ENCODE data around the gene DLG5.

Gene DLG5

DNA sequence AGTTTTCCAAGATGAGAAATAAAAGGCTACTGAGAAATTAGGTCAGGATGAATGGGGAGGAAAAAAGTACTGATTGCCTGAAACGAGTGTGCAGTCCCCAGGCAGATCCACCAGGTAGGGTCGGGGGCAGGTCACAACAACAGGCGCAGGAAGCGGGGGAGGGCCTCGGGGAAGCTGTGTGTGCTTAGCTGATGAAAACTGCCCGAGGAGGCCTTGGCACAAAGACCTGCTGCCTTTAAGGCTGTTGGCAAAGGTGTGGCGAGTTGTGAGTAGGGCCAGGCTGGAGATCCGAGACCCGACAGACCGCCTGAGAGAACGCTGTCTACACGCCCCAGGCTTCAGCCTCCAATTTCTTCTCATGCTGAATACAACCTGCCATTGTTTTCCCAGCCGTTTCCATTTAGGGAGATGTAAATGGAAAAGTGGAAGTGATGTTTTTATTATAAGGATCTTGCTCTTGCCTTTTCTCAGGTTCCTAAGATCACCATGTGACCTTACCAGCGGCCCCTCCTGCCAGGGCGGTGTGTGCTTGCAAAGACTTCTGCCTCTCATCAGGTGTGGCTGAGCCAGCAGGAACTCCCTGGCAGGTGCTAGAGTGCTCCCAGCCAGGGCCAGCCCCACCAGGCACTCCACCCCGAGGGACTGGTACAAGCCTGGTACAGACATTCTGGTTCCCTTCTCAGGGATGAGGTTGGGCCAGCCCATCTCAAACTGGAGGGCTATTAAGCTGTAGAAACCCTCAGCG, 60.8 kb downstream of the DLG5 start:
- DNase-seq (ENCODE audit: low spot score) = no peak

- DNase-seq (ENCODE audit: low spot score) = no peak
These were observed 62.3 kb downstream of the DLG5 start for GRCh38 chr10:77864151-77864851.

- DNase-seq (ENCODE audit: low spot score) = no peak
These were observed 63.1 kb downstream of the DLG5 start for GRCh38 chr10:77863446-77863845.

- DNase-seq (ENCODE audit: low spot score) = no peak
These were observed 64.0 kb downstream of the DLG5 start for GRCh38 chr10:77862595-77862994.

- no peak for DNase-seq (ENCODE audit: low spot score)
These were observed 65.2 kb downstream of the DLG5 start for GRCh38 chr10:77861366-77861765.

- no peak for DNase-seq (ENCODE audit: low spot score)
These were observed 66.7 kb downstream of the DLG5 start for GRCh38 chr10:77859865-77860282.

DNA sequence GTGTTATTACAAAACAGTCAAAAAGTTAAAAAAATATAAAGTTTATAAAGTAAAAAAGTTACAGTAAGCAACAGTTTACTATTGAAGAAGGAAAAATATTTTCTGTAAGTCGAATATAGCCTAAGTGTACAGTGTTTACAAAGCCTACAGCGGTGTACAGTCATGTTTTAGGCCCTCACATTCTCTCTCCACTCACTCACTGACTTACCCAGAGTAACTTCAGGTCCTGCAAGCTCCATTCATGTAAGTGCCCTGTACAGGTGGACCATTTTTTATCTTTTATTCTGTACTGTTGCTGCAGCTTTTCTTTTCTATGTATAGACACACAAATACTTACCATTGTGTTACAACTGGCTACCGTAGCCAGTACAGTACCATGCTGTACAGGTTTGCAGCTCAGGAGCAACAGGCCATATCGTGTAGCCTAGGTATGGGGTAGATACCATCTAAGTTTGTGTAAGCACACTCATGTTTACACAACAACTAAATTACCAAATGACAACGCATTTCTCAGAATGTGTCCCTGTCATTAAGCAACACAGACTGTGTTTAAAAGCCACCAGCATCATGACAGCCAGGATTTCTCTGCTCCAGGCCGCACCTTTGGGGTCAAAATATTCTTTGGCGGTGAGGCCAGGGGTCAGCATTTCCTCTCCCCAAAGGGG, 67.2 kb downstream of the DLG5 start:
- DNase-seq (ENCODE audit: low spot score) = no peak

- DNase-seq (ENCODE audit: low spot score) = no peak
These were observed 69.3 kb downstream of the DLG5 start for GRCh38 chr10:77857272-77857671.

GRCh38 chr10:77856566-77856965, 70.0 kb downstream of the DLG5 start:
- no peak for DNase-seq (ENCODE audit: low spot score)

- DNase-seq (ENCODE audit: low spot score) = no peak
These were observed 71.0 kb downstream of the DLG5 start for GRCh38 chr10:77855404-77856155.

DNA sequence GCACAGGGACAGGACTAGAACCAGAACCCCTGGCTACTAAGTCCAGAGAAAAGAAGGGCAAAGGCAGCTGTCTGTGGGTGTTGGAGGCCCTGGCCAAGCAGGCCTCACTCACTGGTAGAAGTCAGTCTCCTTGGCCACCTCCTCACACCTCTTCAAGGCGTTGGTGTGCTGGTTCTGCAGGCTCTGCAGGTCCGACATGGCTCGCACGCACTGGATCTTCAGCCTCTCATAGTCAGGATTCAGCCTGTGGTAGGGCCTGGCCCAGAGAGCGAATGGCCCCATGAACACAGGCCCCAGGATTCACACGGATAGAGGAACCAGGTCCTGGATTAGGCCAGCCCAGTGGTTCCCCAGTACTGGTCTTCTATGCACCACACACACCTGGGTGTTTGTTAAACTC, 72.4 kb downstream of the DLG5 start:
- DNase-seq (ENCODE audit: low spot score) = no peak

DNA sequence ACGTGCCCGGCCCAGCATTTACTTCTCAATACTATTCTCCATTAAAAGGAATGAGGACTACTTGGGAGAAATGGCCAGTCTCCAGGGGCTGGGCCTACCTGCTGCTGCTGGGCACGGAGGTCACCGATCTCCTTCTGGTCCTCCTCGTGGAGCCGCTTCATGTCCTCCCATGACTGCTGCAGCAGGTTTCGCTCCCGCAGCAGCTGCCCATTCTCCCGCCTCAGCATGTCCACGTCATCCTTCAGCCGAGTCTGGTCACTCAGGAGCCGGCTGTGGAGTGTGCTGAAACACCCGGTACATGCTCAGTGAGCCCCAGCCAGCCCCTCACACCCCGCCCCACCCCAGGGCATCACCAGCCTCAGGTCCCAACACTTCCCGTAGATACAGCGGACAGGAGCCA, 73.3 kb downstream of the DLG5 start:
- DNase-seq (ENCODE audit: low spot score) = no peak

DNA sequence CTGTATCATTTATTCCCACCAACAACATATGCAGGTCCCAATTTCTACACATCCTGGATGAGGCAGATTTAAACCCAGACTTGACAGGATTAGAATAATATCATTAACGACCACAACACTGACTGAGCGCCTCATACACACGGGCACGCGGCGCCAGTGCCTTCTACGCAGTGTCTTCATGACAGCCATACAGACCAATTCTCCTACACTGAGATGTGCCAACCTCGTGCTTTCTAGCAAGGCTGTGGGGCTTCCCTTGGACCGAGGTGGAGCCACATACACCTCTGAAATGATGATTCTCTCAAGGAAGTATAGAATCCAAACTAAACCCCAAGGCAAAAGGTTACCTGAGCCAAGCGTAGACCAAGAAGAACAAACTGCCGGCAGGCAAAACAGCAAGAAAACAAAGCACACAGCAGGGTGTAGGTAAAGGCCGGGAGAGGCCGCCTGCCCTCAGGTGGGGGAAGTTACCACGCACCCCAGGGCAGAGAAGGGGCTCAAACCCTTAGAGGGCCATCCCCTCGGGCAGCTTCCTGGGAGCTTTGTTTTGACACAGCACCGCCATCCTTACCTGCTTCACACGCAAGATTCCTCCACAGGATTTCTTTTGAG, 75.8 kb downstream of the DLG5 start:
- DNase-seq (ENCODE audit: low spot score) = no peak

GRCh38 chr10:77849039-77849664, 77.4 kb downstream of the DLG5 start:
- DNase-seq (ENCODE audit: low spot score) = no peak

DNA sequence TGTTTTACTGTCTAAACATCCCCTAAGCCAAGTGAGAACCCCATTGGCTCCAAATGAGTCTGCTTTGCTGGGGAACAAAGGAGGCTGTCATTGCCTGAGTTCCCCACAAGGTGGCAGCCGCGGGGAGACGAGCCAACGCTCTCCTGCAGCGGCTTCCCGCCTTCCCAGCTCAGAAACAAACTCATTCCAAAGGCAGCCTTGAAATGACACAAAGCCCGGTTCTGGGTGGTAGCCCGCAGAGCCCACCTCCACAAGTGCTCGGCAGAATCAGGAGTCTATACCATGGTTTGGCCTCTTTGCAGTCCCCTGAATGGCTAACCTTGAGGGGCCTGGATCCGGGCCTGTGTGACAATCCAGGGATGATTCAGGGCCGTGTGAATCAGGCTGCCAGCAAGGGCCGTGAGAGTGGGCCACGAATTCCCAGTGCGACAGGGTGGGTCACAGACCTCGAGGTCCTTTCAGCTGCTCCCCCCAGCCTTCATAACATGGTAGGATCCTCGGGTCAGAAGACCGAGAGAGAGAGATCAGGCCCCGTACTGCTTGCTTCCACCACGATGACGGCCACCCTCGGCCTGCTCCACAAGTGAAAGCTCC, 79.7 kb downstream of the DLG5 start:
- peak; percentile 80 for DNase-seq (ENCODE audit: low spot score)

- no peak for DNase-seq (ENCODE audit: low spot score)
These were observed 81.1 kb downstream of the DLG5 start for GRCh38 chr10:77845451-77845850.

DNA sequence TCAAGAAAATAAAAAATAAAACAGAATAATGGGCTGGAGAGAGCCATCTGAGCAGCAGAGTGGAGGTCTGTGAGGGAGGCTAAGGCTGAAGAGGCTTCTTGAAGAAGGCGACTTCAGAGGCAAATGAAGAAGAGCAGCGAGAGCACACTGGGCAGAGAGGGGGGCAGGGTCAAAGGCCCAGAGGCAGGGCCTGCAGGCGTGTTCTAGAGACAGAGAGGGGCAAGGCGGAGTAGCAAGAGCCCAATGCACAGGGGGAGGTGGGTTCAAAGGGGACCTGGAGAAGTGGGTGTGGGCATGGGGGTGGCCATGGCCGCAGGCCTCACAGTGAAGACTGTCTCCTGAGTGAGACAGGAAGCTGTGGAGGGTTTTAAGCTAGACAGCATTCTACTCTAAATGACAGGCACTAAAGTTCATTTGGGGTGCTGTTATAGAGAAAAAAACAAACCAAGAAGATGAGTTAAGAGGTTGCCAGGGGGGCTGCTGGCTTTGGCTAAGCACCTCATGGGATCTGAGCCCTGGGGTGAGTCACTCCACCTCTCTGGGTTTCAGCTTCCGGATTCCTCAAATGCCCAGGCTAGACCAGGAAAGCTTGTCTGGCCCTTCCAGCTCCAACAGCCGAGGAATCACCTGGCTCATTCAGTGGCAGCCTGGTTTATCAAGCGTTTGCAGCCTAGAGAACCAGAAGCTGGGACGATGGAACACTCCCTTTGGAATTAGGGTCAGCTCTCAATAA, 81.7 kb downstream of the DLG5 start:
- peak; percentile 89 for DNase-seq (ENCODE audit: low spot score)

GRCh38 chr10:77844177-77844576, 82.4 kb downstream of the DLG5 start:
- DNase-seq (ENCODE audit: low spot score) = no peak

DNA sequence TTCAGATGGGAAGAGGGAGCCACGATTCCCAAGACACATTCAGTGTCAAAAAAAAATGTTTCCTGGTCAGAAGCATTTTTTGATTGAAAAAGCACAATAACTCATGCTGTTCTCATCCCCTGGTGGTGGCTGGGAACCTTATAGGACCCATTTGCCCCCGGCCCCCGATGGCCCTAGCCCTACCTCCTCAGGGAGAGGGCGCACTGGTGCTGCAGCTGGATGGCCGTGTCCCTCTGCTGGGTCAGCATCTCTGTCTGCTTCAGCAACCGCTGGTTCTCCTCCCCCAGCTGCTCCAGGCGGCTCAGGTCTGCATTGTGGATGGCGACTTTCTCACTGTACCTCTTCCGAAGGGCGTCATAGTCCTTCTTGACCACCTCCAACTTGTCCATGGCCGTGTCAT, 83.3 kb downstream of the DLG5 start:
- no peak for DNase-seq (ENCODE audit: low spot score)

DNA sequence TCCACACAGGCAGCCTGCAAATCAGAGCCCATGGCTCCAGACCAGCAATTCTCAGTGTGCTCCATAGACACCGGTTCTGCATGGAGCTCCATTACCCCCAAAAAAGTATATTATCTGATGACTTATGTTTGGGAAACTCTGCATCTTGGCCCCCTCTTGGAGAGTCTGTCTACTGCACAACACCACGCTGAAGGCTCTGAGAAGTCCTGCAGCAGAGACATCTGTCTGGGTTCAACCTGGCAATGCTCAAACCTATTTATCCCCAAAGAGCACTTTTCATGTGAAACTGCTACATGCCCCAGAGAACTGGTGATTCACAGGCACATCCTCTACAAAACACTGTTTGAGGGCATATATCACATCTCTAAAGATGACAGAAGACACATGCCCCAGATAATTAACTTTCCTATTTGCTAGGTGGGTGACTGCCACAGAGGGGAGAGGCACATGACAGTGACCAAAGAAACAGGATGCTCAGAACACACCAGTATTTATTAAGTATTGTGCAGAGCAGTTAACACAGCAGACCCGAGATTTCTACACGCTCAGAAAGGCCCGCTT, 83.8 kb downstream of the DLG5 start:
- no peak for DNase-seq (ENCODE audit: low spot score)
